RWPE1 (cell line): ENCODE data around the gene RNF145.
A peak's percentile ranks its signal among the peaks of the same experiment; 100 is the strongest.
"Not testable (repeated sequence)": the region's sequence is repeated elsewhere in the genome, so short reads cannot be mapped to it uniquely, and the experiment has no call there.

ENCODE experiments used
- CTCF ChIA-PET: fragments of 350-600 bp; sonication (Branson Sonifier 250); formaldehyde crosslinking; extraction: SDS; loops from one replicate; lab custom pipeline; 2021; lab: Yijun Ruan, JAX
- POLR2A ChIA-PET: fragments of 400-600 bp; formaldehyde crosslinking; extraction: SDS; loops from one replicate; lab custom pipeline; 2020; ENCODE audit warnings: antibody characterized with exemption; ENCODE audit not compliant: low non-redundant PET; lab: Yijun Ruan, JAX
- DNase-seq: peaks from one replicate; pipeline ENCODE4 v3.0.0; 2012; ENCODE audit warnings: low spot score
- H3K27ac ChIP-seq: fragments of 450-650 bp; 2 replicates; pipeline ENCODE4 v1.5.1; 2017
- TF ChIP-seq, protein P1 (sequence below): fragments of 450-650 bp; conservative IDR thresholded peaks from 2 replicates; pipeline ENCODE4 v1.5.1; 2017; ENCODE audit warnings: low read depth, mild to moderate bottlenecking

The RNF145 gene

DNA sequence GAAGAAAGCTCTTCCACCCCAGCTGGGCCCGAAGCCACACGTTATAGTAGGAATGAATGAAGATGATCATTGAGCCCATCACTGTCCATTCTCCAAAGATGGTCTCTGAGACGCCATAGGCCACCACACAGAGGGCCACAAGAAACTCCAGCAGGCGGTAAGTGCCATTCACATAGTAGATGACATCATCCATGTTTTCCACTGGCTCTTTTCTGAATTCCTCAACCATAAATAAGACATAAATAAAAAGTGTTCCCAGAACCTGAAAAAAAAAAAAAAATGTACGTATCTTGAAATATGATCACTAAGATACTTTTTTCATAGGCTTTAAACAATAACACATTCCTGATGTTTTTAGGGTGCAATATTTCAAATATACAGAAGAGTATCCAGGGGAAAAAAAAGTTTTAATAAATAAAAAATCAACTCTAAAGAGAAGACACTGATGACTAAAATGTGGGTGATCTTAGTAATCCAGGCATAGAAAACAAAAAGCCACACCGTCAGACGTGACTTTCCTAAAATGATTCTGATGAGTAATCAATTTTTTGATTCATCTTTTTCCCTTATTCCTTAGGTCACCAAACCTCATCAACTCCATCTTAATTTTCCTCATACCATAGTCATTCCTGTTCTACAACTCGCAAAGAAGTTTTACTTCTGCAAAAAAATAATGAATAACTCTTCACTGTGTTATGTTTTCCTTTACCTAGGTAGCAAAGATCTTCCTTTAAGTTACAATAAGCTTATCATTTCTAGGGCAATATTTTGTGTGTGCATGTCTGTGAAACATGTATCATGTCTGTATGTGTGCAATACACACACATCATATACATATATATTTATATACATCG lies 47.8 kb downstream of the RNF145 start:
- ChIA-PET CTCF (no interaction called here), POLR2A (interaction anchor here (0.7 kb wide), 1 partner anchor 79 kb away, joined by 7 read pairs; no protein-coding TSS in a partner anchor)
- no peak overlapping the region for H3K27ac ChIP-seq
- DNase-seq, result no peak
- TF ChIP-seq, protein P1, sequence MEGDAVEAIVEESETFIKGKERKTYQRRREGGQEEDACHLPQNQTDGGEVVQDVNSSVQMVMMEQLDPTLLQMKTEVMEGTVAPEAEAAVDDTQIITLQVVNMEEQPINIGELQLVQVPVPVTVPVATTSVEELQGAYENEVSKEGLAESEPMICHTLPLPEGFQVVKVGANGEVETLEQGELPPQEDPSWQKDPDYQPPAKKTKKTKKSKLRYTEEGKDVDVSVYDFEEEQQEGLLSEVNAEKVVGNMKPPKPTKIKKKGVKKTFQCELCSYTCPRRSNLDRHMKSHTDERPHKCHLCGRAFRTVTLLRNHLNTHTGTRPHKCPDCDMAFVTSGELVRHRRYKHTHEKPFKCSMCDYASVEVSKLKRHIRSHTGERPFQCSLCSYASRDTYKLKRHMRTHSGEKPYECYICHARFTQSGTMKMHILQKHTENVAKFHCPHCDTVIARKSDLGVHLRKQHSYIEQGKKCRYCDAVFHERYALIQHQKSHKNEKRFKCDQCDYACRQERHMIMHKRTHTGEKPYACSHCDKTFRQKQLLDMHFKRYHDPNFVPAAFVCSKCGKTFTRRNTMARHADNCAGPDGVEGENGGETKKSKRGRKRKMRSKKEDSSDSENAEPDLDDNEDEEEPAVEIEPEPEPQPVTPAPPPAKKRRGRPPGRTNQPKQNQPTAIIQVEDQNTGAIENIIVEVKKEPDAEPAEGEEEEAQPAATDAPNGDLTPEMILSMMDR, result no peak

DNA sequence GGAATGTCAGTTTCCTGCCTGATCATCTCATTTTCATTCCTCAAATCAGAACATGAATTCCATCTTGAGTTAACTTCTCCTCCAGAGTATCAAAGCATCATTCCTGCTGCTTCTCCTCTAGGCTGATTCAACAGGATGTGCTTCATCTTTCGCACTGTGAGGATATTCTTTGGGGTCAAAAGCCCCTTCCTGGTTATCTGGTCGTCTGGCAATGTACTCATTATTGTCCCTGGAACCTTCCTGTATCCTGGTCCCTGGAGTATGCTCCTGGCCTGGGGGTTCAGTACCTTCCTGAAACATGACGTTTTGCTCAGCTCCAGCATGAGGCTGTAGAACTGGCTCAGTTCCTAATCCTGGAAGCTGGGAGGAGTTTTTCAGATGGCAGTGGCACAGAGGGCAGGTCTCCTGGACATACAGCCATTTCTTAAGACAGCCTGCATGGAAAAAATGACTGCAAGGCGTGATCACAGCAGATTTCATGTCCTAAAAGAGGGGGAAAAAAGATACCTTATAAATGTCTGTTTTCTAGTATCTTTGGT lies 50.7 kb downstream of the RNF145 start:
- CTCF ChIA-PET, result interaction anchor here (0.6 to 2.4 kb wide), 2 partner anchors 152 to 158 kb away, joined by 5 to 19 read pairs; no protein-coding TSS in a partner anchor
- H3K27ac ChIP-seq, DNase-seq, POLR2A ChIA-PET: not testable (repeated sequence)

DNA sequence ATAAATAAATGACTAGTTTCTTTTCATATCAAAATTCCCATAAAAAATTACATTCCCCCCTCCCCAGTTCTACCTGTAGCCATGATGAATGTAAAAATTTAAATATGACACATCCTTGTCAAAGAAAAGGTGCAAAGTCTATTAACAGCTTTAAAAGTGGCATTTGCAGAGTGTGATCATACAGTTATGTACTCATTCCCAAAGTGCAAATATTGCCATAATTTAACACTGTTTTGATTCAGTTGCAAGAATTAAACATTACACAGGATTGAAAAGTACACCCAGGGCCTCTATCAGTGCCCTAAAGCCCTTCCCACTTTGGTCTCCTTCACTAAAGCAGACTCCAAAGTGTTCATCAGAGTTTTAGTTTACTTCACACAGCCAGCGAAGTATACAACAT lies 51.8 kb downstream of the RNF145 start:
- POLR2A ChIA-PET, result no interaction called here
- no peak for DNase-seq
- TF ChIP-seq, protein P1, result no peak
- no peak overlapping the region for H3K27ac ChIP-seq
- CTCF ChIA-PET, result interaction anchor here (0.5 to 2.4 kb wide), 12 partner anchors 14 to 1281 kb away, joined by 3 to 19 read pairs (median 4); no protein-coding TSS in a partner anchor

DNA sequence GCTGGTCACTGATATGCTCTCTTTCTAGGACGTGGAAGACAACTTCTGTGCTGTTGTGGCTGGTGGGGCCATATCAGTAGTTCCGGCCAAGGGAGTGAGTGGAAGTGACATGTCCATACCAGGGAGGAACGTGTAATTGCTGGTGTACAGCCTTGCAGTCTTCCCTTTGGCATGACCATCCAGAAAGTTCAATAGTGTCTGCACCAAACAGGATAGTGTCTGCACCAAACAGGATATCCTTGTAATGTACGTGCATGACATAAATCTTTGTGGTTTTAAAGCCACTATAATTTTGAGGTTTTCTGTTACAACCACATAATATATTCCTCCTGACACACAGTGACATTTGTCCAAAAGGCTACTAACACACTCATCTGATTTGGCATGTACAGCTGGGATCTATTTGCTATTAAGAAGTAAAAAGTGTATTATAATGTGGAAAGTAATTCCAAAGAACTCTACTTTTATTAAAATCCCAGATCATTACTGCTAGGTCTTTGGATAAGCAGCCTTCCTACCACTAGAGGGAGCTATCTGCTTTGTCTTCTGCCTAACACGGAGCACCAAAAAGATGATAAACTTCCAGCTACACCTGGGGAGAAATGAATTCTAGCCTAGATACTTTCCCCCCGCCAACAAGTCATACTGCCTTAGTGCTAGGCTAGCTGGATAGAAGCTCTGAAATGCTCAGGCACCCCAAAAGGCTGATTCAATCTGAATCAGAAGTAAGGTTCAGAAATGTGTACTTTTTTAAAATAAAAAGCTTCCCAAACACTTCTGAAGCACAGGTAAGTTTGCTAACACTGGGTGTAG lies 52.7 kb downstream of the RNF145 start:
- no peak overlapping the region for H3K27ac ChIP-seq
- CTCF ChIA-PET, result interaction anchor here (0.5 to 2.4 kb wide), 31 partner anchors 10 to 1561 kb away, joined by 3 to 19 read pairs (median 4); partner anchors contain the start of gene UBLCP1
- TF ChIP-seq, protein P1, result peak; percentile 95
- peak; percentile 82 for DNase-seq
- POLR2A ChIA-PET, result no interaction called here

DNA sequence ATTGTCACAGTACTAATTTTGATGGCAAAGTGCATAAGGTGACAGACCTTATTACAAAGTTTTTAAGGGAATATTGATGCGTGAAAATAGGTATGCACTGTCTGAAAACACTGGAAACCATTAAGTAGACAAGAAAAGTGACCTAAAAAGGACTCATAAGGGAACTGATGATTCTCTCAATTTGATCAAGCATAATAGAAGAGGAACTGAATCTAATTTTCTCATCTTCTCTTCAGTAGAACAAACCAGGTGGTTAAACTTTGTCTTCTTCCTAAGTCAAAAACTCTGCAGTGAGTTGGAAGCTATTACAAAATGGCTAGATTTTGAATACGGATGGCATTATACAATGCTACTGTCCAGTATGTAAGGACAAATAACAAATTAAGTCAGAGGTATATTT lies 53.4 kb downstream of the RNF145 start:
- CTCF ChIA-PET, result interaction anchor here (0.5 to 2.4 kb wide), 11 partner anchors 9 to 1560 kb away, joined by 3 to 19 read pairs (median 4); no protein-coding TSS in a partner anchor
- TF ChIP-seq, protein P1, result no peak
- DNase-seq, result no peak
- H3K27ac ChIP-seq, result no peak overlapping the region
- POLR2A ChIA-PET, result no interaction called here

DNA sequence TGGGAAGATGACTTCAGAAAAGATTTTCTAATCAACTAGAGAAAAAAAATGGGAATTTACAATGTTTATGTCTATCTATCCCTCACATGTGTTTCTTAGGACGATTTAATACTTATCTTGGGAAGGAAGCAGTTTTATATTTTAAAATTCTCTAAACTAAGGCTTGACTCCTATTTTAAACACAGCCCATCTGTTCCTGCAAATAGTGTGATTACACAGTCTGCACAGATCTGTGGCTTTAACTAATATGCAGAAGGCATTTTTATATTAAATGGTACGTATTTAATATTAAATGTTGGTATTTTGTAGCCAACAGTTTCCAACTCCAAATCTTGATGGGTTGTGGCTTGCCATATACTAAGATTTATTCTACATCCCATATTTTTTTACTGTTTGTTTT lies 56.5 kb downstream of the RNF145 start:
- ChIA-PET CTCF (no interaction called here), POLR2A (no interaction called here)
- TF ChIP-seq, protein P1, result no peak
- no peak overlapping the region for H3K27ac ChIP-seq
- no peak for DNase-seq
